Measurements from ENCODE around the gene FAM3D.
A peak's percentile ranks its signal among the peaks of the same experiment; 100 is the strongest.

Gene FAM3D

DNA sequence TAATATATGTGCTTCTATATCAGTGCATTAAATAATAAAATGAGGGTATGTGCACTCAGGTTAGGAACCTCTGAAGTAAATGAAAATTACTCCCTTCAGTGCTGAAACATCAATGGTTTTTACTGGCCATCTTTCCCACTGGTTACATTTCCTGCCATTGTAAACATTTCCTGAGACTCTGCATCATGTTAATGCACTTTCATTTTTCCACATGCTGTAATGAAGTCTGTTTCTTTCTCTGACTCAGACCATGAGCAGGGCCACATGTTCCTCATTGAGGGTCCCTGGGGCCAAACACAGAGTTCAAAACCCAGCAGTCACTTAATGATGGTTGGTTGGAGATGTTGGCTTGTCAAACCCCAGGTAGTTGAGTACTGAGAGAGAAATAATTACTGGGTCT, 15.3 kb downstream of the FAM3D start:
- DNase-seq: no peak

DNA sequence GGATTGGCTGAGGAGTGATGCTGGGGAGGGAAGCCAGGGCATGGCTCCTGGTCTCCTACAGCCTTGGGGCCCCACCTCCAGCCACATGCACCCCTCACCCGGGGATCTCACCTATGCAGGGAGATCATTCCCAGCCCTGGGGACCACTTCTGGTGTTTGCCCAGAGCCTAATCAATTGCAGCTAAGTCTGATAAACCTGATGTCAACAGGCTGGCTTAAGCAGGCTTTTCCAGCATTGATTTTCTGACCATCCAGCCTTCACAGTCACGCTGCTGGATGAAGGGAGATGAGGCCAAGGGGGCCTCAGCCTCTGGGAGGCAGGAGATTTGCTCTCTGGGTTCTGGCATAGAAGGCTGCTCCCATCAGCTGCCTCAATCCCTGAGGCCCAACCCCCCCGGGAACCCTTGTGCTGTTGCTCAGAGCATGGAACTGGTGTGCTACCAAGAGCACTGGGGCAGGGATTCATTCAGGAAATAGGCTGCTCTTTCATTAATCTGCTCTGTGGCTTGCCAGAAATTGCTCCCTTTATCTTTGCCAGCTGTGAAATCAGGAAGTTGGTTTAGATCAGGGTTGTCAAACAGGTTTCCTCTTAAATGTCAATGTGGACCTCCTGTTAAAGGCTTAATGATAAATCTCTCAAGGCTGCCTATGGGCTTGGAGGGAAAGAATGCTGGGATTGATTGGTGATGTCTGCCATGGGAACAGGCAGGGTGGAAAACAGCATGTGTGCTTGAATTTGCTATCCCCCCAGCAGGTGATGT, 19.0 kb downstream of the FAM3D start:
- DNase-seq: peak; percentile 16

DNA sequence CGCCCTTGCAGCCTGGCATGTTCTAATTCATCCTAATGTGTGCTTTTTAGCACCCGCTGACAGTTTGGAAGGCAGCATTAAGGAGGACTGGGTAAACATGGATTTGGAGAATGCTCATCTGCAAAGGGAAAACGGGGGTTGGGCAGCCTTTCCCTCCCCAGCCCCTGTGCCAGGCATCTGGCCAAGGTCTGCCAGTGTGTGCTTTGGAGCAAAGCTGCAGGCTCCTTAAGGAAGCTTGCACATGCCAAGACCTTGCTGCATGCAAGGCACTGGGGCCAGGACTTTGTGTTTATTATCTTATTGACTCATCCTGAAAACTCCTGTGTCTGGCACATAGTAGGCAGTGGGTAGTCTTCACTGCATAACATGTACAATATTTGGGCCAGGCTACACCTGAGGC, 20.1 kb downstream of the FAM3D start:
- peak; percentile 12 for DNase-seq

DNA sequence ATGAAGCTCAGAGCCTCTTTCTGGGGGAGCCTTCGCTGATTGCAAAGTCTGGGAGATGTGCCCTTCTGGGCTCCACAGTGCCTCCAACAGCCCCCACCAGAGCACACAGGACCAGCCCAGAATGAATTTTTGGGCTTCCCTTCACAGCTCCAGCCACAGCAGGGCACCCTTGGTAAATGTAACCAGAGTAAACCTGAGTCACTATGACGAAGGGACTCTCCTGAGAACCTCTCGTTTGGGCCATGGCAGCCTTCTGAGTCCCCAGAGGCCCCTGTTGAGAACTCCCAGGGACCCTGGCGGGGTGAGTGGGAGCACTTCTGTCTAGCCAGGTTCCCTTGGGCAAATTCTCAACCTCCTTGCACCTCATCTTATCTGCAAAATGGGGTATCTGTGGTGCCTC, 20.8 kb downstream of the FAM3D start:
- DNase-seq: no peak

DNA sequence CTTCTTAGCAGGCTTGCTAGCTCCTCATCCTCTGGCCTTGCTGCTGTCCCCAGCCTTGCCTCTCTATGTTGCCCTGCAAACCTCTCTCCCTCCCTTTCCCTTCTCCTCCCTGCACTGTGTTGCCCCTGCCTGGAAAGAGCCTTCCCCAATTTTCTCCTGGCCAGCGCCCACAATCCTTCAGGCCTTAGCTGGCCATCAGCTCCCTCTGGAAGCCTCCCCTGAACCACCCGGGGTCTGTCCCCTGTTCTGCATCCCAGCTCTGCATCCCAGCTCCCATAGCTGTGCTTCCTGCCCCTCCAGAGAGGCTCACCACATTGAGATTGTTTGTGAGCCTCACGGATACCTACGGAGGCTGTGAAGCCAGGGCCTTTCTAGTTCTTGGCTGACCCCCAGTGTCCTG, 23.7 kb downstream of the FAM3D start:
- no peak for DNase-seq

DNA sequence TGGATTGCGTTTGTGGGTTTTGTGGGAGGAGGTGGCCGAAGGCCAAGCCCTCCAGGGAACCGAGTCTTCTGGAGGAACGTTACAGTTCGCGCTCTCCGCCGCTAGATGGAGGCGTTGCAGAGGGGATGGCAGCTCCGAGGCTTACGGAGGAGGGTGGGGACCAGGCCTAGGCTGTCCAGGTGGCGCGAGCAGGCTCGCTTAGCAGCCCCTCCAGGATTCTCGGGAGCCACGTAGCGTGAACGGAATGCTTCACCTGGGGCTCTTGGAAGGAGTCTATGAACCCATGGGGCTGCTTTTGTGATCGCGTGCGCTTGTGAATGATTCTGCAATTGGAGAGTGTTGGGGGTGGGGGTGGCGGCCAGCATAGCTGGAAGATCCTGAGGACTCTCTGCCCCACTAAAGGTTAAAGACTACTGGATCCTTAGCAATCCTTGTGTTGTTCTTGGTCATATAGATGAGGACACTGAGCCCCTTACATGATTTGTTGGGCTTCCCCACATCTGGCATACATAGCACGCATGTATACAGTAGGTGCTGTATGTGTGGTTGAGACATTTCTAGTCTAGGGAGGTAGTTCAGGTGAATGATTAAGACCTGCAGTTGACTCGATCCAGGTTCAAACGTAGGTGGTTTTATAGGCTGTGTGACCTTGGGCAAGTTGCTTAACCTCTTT, 25.7 kb downstream of the FAM3D start:
- DNase-seq: peak; percentile 69

DNA sequence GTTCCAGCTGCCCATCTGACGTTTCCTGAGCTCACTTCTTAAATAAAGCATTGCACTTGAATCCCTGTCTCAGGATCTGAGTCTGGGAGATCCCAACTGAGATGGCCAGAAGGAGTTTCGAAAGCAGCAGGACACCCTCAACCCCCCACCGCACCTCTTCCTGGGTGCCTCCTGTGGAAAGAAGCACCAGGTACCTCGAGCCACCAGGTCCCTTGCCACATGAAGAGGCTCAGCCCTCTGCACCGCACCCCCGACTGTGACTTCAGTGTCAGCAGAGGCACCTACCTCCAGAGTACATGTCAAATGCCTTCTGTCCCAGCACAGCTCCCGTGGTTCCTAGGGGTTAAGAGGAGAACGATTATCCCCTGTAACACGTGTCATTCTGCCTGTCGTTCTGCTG, 26.7 kb downstream of the FAM3D start:
- DNase-seq: no peak

DNA sequence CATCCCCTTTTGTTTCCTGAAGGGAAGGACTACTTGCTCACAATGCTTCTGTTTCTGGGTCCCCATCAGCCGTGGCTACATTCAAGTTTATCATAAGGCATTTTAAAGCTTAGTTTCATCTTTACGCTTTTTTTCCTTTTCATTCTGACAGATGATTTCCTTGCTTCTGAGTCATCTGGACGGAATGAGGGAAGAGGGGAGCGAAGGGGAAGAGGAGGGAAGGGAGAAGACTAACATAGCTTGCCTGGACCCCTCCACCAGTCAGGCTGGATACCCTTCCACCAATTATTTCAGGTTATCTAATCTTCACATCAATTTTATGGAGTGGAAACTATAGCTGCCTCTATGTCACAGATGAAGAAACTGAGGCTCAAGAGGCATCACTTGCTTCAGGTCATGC, 27.6 kb downstream of the FAM3D start:
- DNase-seq: no peak

DNA sequence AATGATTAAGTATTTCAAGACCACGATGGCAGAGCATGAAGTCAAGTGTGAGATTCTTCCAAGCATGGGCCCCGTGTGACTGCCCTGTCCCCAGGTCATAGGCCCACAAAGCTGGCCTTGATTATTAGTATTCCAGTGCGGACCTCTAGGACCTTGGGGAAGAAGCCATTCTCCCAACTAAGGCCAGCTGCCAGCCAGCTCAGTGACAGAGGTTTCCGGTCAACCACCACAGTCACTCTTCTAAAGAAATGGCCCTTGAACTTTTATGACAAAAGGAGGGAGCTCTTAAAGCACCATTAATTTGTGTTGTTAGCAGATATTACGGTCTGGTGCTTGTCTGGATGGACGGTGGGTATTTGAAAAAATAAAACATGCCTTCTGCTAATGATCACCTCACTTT, 28.0 kb downstream of the FAM3D start:
- DNase-seq: peak; percentile 18

DNA sequence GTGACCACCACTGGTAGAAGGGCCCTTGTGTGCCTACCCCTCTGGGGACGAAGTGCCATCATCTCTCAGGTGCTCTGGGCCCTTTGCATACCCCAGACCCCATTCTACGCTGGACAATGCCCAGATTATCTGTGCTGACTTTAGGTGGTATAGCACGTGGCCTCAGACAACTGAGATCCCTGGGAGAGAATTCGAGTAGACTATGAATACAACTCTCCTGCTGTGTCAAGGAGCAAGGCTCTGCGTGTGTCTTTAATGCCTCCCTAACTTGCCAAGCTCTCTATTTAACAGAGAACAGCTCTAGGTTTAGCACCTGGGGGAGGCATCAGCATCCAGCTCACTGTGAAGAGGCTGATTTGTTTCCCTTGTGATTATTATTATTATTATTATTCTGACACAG, 29.1 kb downstream of the FAM3D start:
- no peak for DNase-seq

DNA sequence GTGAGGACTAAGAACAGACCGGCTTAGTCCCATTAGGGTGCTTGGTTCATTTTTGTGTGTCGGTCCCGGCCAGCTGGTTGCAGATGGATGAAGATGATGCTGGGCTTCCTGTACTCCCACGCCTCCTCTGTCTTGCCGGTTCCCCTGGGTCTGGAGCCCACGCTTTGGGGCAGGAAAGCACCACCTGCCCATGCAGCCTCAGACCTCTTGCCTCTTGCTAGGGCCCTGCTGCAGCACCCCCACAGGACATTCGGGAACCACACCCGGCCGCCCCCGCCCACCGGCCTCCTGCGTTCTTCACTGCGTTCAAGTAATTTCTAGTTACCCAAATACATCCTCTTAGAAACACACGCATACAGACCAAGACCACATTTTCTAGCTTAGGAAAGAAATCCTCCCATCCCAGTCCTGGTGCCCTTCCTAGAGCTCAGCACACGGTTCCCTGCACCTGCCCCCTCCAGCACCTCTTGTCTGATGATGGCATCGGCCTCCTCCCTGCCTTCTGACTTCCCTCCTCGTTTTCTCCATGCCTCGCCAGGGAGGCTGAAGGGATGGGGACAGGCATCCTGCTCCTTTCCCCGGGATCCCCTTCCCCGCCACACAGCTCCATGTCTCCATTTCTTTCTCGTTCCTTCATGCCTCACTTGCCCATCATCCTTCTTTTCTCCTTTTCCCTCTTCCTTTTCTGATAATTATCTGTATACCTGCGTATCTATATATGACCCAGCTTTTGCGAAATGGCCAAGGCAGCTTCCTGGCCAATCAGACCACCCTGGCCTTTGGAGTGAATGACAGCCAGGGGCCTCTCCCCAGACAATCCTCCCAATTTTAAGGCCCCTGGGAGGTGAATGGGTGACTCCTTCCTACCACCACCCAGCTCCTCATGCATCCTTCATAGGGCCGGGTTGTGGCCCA, 30.9 kb downstream of the FAM3D start:
- no peak for DNase-seq

DNA sequence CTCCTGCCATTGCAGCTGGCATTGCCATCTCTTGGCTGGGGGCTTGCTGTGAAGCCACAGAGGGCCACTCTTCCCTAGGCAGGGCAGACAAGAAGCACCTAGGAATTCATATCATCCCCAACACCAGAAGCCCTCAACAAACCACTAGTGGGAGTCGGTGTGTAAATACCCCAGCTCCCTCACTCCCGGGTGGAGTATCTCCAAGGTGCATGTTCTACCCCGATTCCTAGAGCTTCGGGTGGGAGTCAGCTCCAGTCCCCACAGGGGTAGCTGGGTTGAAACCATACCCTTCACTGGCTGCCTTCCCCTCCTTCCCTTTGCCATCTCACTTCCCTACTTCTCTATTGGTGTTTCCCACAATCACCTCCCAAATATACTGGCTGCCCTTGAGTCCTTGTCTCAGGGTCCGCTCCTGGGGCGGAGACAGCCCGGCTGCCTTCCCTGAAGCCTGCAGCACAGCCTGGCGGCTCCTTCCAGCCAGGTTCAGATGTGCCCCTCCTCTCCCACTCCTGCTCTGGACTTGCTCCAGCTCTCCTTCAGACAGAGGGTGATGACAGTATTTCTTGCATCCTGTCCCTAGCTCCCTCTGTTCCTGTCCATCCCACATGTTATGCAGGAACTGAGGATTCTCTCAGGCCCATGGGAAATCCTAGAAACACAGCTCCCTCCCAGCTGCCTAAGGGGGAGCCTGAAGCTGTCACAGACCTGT, 33.3 kb downstream of the FAM3D start:
- no peak for DNase-seq

DNA sequence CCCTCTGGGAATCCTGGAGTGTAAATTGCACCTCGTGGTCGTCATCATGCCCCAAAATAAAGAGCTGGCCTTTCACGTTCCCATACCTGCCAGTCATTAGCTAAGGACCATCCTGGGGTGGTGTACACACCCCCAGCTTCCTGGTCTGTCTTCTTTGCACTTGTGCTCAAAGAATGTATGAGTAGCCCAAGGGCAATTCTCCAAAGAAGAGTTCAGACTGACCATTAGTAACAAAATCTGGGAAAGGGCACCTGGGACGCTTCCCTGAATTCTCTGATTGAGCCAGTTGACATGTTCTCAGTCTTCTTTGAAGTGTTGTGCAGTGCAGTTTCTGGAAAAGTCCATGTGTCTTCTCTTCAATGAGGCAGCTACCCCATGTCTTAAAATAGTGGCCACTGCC, 34.8 kb downstream of the FAM3D start:
- no peak for DNase-seq

DNA sequence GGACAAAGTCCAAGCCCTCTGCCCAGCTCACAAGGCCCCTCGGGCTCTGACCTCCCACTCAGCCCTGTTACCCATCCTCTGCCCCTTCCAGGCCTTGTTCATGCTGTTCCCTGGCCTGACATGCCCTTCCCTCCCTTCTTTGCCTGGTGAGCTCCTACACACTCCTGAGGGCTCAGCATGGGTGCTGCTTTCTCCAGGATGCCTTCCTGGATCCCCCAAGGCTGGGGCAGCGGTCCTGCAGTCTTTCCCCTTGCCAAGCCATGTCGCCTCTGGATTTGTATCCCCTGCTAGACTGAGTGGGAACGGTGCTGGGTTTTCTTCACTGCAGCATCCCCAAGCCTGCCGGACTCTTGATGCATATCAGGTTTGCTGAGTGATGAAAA, 35.9 kb downstream of the FAM3D start:
- DNase-seq: no peak

DNA sequence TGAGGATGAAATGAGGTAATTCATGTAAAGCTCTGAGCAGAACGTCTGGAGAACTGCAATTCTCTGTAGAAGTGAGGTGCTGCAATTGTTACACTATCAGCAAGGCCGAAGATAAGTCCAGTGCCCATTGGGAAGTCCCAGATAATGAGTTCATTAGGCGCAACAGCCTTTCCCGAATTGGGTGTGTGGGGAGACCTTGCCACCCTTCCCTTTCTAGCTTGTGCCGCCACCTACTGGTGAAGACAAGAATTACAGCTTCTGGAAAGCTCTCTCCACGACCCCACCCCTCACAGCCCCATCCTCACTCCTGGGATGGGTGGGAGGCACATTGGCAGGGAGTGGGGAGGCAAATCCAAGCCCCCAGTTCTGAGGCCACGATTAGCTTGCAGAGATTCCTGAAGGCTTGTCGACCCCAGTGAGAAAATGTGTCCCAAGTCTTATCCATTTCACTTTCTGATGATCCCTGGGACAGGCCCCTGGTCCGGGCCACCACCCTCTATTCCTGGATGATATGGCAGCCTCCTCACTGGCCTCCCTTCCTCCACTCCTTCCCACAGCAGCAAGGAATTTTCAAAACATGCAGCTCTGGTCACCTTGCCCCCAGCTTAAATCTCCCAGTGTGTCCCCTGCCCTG, 36.4 kb downstream of the FAM3D start:
- DNase-seq: peak; percentile 23

DNA sequence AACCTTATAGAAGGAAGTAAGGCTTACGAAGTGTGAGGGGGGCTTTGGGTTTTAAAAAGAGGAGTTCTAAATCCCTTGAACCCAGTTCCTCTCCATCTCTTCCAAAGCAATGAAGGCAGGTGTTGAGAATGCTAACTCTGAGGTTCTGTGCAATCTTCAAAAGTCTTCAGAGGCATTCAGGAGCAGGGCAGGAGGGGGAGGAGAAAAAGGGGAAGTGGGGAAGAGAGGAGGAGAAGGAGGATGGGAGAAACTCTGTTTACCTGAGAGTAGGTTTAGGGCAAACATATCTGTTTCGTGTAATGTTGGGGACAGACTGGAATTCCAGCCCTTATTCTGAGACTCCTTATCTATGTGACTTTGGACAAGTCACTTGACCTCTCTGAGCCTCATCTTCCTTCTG, 36.9 kb downstream of the FAM3D start:
- no peak for DNase-seq

DNA sequence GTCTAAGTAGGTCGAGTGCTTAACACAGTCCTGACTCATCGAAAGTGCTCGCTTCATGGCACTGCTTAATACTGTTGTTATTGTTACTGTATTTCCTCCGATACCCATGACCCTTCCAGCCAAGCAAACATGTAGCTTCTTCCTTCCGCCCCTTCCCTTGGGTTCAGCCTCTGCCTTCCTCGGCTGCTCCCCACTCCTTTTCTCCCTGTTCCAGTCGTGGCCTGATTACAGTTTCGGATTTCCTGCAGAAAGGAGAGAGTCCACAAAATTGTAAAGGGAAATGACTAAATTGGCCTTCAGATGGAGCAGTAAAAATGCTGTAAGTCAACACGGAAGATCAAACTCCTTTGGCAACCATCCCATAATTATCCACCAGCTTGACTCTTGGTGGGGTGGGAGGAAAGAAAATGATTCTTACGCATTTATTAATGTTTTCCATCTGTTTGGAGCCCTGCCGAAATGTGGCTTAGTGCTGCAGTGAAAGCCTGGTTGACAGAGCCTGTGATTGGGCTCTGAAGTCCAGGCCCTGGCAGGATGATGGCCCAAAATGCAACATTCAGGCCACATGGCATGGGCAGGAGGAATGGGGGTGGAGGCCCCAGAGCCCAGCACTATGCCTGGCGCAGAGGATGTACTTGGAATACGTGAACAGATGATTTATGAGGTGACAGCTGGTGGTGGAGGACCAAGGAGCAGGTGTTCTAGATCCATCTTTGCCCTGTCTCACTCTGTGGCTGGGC, 37.6 kb downstream of the FAM3D start:
- DNase-seq: no peak

DNA sequence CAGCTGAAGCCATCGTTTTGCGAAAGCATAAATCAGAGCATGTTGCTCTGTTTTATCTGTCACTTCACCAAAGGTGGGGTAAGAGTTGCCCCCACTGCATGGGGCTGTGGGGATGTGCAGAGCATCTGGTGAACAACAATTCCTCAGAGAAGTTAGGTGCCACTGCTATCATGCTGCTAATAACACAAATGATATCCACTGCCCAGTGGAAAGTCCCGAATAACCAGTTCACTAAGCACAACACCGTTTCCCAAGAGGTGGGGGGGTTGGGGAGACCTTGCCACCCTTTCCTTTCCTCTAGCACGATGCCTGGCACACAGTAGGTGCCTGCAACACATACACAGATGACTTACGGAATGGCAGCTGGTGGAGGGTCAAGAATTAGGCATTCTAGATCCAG, 38.6 kb downstream of the FAM3D start:
- DNase-seq: no peak

DNA sequence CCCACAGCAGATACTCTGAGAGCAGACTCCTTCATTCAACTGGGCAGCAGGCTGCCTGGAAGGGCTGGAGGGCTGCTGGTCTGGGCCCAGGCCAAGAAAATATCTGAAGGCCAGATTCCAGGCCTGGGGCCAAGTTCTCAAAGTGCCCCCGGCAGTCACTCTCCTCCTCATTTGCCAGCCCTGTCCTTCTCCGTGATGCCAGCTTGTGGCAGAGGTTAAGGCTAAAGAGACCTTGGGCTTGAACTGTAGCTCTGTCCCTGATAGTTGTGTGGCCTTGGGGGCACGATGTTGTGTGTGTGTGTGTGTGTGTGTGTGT, 39.0 kb downstream of the FAM3D start:
- peak; percentile 15 for DNase-seq

DNA sequence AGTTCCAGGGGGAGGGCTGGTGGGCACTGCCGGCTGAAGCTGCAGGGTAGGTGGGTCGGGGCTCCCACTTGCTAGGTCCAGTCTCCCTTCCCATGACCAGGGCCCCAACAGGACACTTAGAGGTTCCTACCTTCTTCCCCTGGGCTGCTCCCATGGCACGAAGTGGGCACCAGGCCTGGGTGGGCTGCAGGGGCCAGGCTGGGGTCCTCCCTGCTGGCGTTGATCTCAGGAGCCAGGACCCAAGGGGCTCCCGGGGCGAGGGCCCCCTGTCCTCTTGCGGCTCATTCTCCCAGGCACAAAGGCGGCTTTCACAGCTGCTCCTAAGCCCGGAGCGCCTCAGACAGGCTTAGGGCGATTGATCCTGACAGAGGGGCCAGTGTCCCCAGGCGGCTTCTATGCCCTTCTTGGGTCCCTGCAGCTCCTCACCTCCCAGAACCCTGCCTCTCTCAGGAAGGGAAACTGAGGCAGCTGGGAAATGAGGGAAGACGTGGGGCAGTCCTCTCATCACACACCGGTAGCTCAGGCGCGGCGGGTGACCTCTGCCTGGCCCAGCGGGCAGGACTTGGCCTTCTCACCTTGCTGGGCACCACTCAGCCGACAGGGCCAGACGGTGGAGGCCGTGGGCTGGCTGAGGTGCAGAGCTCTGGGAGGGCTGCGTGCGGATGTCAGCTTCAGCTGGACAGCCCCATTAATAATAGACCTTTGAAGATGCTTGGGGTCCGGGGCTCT, 39.6 kb downstream of the FAM3D start:
- DNase-seq: no peak

DNA sequence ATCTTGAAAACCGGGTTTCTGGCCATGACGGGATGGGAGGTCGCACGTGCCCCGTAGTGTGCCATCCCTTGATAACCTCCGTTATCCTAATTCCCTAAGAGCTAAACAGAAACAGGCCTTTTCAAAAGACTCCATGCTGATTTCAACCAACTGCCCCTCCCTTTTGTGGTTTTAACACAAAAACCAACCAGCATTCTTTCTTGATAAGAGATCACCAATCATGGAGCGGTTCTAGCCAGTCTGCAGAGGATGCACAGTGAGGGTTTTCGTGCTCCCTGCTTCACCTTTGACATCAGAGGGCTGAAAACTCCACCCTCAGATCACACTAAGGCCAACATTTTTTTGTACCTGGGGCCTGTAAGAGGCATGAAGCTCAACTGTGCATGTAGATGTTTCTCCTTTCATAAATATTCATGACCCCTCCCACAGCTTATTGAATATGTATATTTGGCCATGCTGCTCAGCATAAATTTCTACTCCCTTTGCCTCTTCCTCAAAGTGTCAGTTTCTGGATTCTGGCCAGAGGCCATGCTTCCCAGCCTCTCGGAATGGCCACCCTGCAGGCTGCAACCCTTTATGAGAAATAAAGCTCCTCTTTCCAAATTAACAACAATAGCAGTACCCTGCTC, 41.3 kb downstream of the FAM3D start:
- DNase-seq: no peak
